Skeletal muscle satellite cell (primary cell): ENCODE measurements around the gene CHST11.
A peak's percentile ranks its signal among the peaks of the same experiment; 100 is the strongest.

Source experiments
- H3K27me3 ChIP-seq: 2 replicates; pipeline ENCODE4 v1.7.0; 2013; ENCODE audit warnings: low read length; ENCODE audit not compliant: control insufficient read depth, insufficient read depth
- H3K36me3 ChIP-seq: 2 replicates; pipeline ENCODE4 v1.7.0; 2013; ENCODE audit warnings: mild to moderate bottlenecking, control low read depth, low read length; ENCODE audit not compliant: insufficient read depth
- H3K4me1 ChIP-seq: 2 replicates; pipeline ENCODE4 v1.7.0; 2013; ENCODE audit warnings: low read length; ENCODE audit not compliant: control insufficient read depth, insufficient read depth
- H3K4me2 ChIP-seq: 2 replicates; pipeline ENCODE4 v1.7.0; 2013; ENCODE audit warnings: mild to moderate bottlenecking, low read length
- H3K4me3 ChIP-seq: 2 replicates; pipeline ENCODE4 v1.7.0; 2013; ENCODE audit warnings: low read length
- H3K9ac ChIP-seq: 2 replicates; pipeline ENCODE4 v1.7.0; 2013; ENCODE audit warnings: mild to moderate bottlenecking, low read depth, low read length, moderate library complexity
- H3K9me3 ChIP-seq: replicated peaks from 2 replicates; pipeline ENCODE4 v1.7.0; 2013; ENCODE audit warnings: mild to moderate bottlenecking, control low read depth, low read length

CHST11 gene

GRCh38 chr12:104662908-104663307 is 206.2 kb downstream of the CHST11 start:
- H3K4me1 ChIP-seq, result no peaks in the 10 kb centered on the region
- H3K9ac ChIP-seq, result no peak overlapping the region
- no peaks in the 10 kb centered on the region for H3K36me3 ChIP-seq
- no peaks in the 10 kb centered on the region for H3K27me3 ChIP-seq
- H3K9me3 ChIP-seq, result no peaks in the 10 kb centered on the region
- H3K4me3 ChIP-seq, result no peak overlapping the region
- H3K4me2 ChIP-seq, result no peak overlapping the region

GRCh38 chr12:104664351-104664750 is 207.6 kb downstream of the CHST11 start:
- no peaks in the 10 kb centered on the region for H3K27me3 ChIP-seq
- no peak overlapping the region for H3K4me2 ChIP-seq
- no peak overlapping the region for H3K4me3 ChIP-seq
- no peaks in the 10 kb centered on the region for H3K9me3 ChIP-seq
- peaks cover 5% of the 10 kb centered on the region for H3K4me1 ChIP-seq
- no peak overlapping the region for H3K9ac ChIP-seq
- no peaks in the 10 kb centered on the region for H3K36me3 ChIP-seq

DNA sequence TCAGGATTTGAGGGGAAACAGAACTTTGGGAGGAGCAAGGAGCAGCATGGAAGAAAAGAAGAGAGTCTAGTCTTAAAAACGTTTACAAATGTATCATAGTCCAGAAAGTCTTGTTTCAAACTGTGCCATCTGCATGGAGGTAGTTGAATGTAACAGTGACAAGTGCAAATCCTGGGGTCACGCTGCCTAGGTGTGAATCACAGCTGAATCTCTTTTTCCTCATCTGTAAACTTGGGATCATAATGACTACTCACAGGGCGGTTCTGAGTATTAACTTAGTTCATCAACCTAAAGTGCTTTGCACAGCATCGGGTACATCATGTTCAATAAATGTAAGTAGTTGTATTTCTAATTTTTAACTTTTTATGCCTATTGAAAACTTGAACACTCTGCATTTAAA is 208.5 kb downstream of the CHST11 start:
- Histone ChIP-seq H3K9ac (no peak overlapping the region), H3K4me1 (peaks cover 9% of the 10 kb centered on the region), H3K36me3 (no peaks in the 10 kb centered on the region), H3K4me3 (no peak overlapping the region), H3K27me3 (no peaks in the 10 kb centered on the region), H3K4me2 (no peak overlapping the region), H3K9me3 (no peaks in the 10 kb centered on the region)

GRCh38 chr12:104667139-104667538 is 210.4 kb downstream of the CHST11 start:
- Histone ChIP-seq H3K36me3 (no peaks in the 10 kb centered on the region), H3K4me2 (no peak overlapping the region), H3K9ac (no peak overlapping the region), H3K9me3 (no peaks in the 10 kb centered on the region), H3K4me3 (no peak overlapping the region), H3K4me1 (peaks cover 24% of the 10 kb centered on the region), H3K27me3 (no peaks in the 10 kb centered on the region)

- no peaks in the 10 kb centered on the region for H3K9me3 ChIP-seq
- no peak overlapping the region for H3K4me3 ChIP-seq
- H3K27me3 ChIP-seq, result no peaks in the 10 kb centered on the region
- H3K4me2 ChIP-seq, result no peak overlapping the region
- no peak overlapping the region for H3K9ac ChIP-seq
- no peaks in the 10 kb centered on the region for H3K36me3 ChIP-seq
- H3K4me1 ChIP-seq, result peaks cover 36% of the 10 kb centered on the region
Observed at GRCh38 chr12:104668274-104668718, 211.5 kb downstream of the CHST11 start.

- H3K9ac ChIP-seq, result no peak overlapping the region
- H3K9me3 ChIP-seq, result no peaks in the 10 kb centered on the region
- no peaks in the 10 kb centered on the region for H3K36me3 ChIP-seq
- H3K4me2 ChIP-seq, result no peak overlapping the region
- no peaks in the 10 kb centered on the region for H3K27me3 ChIP-seq
- peaks cover 40% of the 10 kb centered on the region for H3K4me1 ChIP-seq
- H3K4me3 ChIP-seq, result no peak overlapping the region
Observed at GRCh38 chr12:104669089-104669721, 212.5 kb downstream of the CHST11 start.

DNA sequence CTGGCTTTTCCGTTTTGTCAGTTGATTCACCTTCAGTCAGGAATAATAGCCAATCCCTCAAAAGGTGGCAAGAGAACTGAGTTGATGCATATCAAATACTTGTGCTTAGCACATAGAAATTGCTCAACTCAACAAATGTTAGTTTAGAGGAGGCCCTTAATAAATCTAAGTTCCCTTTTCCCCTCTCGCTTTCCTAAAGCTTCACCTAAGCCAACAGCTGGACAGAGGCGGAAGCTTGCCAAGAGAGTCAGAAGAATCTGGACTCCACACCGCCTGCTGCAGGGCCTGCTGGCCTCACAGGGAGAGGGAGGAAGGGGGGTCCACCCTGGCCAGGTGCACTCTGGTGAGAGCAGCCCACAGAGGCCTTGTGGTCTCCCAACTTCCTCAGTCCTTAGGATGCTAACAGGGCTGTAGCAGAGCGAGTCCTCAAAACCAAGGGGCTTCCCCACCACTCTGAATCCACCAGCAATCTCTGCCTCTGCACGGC is 213.1 kb downstream of the CHST11 start:
- no peaks in the 10 kb centered on the region for H3K36me3 ChIP-seq
- no peak overlapping the region for H3K9ac ChIP-seq
- peaks cover 40% of the 10 kb centered on the region for H3K4me1 ChIP-seq
- H3K4me3 ChIP-seq, result no peak overlapping the region
- no peaks in the 10 kb centered on the region for H3K9me3 ChIP-seq
- no peaks in the 10 kb centered on the region for H3K27me3 ChIP-seq
- H3K4me2 ChIP-seq, result no peak overlapping the region

DNA sequence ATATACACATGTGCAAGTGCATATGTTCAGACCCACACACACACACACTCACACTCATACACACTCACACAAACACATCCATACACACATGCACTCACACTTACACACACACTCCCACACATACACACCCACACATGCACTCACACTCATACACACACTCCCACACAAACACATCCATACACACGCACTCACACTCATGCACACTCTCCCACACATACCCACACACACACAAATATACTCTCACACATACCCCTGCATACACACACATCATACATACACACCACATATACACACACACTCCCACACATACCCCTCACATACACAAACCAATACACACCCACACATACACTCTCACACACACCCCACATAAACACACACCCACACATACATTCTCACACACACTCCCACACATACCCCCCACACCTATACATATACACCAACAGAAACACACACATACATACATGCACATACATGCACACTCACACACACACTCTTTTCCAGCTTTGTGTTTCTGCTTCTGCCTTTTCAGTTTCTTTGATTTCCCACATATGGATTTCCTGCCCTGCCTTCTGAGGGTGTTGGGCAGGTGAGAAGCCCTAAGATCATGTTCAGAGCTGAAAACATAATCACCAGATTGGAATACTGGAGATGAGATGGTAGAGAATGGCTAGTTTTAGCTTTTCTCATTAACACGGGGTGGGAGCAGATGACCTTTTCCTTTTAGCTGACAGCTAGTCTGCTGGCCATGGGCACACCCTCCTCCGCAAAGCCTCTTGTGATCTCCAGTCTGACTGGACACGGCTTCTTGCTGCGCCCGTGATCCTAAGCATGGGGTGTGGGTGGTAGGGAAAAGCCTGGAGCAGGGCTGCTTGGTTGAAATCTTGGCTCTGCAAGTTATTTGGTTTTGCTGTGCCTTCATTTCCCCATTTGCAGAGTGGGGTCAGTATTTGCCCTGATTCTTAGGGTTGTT is 214.0 kb downstream of the CHST11 start:
- H3K4me2 ChIP-seq, result peak overlapping the region; percentile 75

GRCh38 chr12:104671409-104672095 is 214.8 kb downstream of the CHST11 start:
- Histone ChIP-seq H3K9ac (peak overlapping the region; percentile 49), H3K27me3 (no peaks in the 10 kb centered on the region), H3K4me1 (peaks cover 40% of the 10 kb centered on the region), H3K9me3 (no peaks in the 10 kb centered on the region), H3K4me2 (peak overlapping the region; percentile 75), H3K4me3 (peak overlapping the region; percentile 48), H3K36me3 (no peaks in the 10 kb centered on the region)

More for the DNA sequence above, 214.0 kb downstream of the CHST11 start:
- Histone ChIP-seq H3K9ac (peak overlapping the region; percentile 18), H3K9me3 (no peaks in the 10 kb centered on the region), H3K27me3 (no peaks in the 10 kb centered on the region), H3K4me3 (no peak overlapping the region), H3K36me3 (no peaks in the 10 kb centered on the region), H3K4me1 (peaks cover 40% of the 10 kb centered on the region)

DNA sequence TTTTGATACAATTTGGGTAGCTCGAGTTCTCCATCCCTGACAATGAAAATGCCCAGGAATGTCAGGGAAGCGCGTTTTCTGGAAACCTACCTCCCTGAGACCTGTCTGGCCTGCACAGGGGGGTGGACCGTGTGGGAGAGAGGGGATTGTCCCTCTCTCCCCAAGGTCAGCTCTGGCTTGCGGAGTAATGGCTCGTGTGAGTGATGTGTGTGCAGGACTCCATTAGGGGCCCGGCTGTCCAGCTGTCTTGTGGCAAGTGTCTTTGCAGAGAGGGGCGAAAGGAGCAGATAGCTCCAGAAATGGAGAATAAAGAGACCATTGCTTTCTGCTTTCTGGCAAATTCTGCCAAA is 215.3 kb downstream of the CHST11 start:
- Histone ChIP-seq H3K9me3 (no peaks in the 10 kb centered on the region), H3K4me2 (peak overlapping the region; percentile 75), H3K27me3 (no peaks in the 10 kb centered on the region), H3K4me1 (peaks cover 40% of the 10 kb centered on the region), H3K36me3 (no peaks in the 10 kb centered on the region), H3K9ac (peak overlapping the region; percentile 49), H3K4me3 (peak overlapping the region; percentile 48)
